Activated naive CD4-positive, alpha-beta T cell treated with anti-CD3 and anti-CD28 coated beads for 36 hours (primary cell): ENCODE results near the gene UPF2. TPM values are rescaled to one million over a fixed set of nuclear protein-coding genes. Genes with fewer than 3 reads are reported as not detected.

Experiments
- CTCF ChIA-PET: fragments of 350-600 bp; sonication (Branson Sonifier 250); formaldehyde crosslinking; loops from one replicate; lab custom pipeline; 2021; ENCODE audit warnings: antibody characterized with exemption; lab: Charles Lee
- DNase-seq: peaks from one replicate; pipeline ENCODE4 v3.0.0-alpha.2; 2020
- H3K27ac Mint-ChIP-seq: one replicate; pipeline ENCODE4 v1.8.0; 2021; ENCODE audit warnings: mild to moderate bottlenecking, mixed read lengths
- H3K27me3 Mint-ChIP-seq: one replicate; pipeline ENCODE4 v1.8.0; 2021; ENCODE audit warnings: low read depth, mixed read lengths
- H3K36me3 Mint-ChIP-seq: one replicate; pipeline ENCODE4 v1.8.0; 2021; ENCODE audit warnings: low read depth, mixed read lengths
- H3K4me1 Mint-ChIP-seq: one replicate; pipeline ENCODE4 v1.8.0; 2021; ENCODE audit warnings: low read depth, mixed read lengths
- H3K4me3 Mint-ChIP-seq: one replicate; pipeline ENCODE4 v1.8.0; 2021; ENCODE audit warnings: mild to moderate bottlenecking, moderate library complexity, mixed read lengths
- H3K9me3 Mint-ChIP-seq: one replicate; pipeline ENCODE4 v1.8.0; 2021; ENCODE audit warnings: mixed read lengths
- intact Hi-C: fragments of 100-400 bp; cut with micrococcal nuclease; formaldehyde crosslinking; loops from one replicate; pipeline ENCODE4 v1.15.1; 2023
- total RNA-seq, 2 experiments: library from RNA; stranded (reverse); gene quantifications; one replicate each; pipeline ENCODE4 v1.2.3, GENCODE V29; 2021

The UPF2 gene
- total RNA-seq, 2 experiments from 2014 or later: 27.5 to 29.5 TPM

DNA sequence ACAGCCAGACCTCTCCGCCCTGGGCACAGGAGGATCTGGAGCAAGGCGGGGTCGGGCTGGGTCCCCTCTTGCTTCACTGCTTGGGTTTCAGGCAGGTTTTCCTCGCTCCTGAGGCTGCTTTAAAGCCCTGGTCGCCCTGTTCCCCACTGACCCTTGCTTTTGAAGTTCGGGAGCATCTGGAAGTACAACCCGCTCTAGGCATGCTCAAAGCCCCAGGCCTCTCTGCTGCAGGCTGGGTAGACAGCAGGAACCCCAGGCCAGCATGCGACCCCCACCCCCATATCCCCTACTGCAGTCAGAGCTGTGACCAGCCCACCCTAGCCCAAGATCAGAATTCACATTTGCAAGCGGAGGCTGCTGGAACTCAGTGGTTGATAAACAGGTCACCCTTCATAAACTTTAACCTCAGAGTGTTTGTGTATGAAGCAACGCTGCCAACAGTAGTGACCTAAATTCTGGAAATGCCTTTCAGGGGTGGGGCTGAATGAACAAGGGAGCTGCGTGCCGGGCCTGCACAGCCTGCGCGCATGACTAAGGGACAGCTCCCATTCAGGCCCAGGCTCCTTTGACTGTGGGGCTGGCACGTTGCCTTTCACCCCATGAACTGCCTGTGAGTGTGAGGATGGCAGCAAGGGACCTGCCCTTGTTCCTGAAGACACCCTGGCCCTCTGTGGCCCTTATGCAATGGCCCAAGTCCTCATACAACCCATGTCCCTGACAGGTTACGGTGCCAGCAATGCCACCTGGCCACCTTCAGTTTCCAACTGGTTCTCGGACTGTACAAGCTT lies 166.9 kb downstream of the UPF2 start:
- H3K36me3 Mint-ChIP-seq: no peaks in the 10 kb centered on the region
- peaks cover 15% of the 10 kb centered on the region for H3K4me1 Mint-ChIP-seq
- intact Hi-C loops: no loop called here
- no peaks in the 10 kb centered on the region for H3K9me3 Mint-ChIP-seq
- no peaks in the 10 kb centered on the region for H3K27me3 Mint-ChIP-seq
- no peak for DNase-seq
- H3K27ac Mint-ChIP-seq: no peak overlapping the region
- CTCF ChIA-PET: no interaction called here
- no peak overlapping the region for H3K4me3 Mint-ChIP-seq

DNA sequence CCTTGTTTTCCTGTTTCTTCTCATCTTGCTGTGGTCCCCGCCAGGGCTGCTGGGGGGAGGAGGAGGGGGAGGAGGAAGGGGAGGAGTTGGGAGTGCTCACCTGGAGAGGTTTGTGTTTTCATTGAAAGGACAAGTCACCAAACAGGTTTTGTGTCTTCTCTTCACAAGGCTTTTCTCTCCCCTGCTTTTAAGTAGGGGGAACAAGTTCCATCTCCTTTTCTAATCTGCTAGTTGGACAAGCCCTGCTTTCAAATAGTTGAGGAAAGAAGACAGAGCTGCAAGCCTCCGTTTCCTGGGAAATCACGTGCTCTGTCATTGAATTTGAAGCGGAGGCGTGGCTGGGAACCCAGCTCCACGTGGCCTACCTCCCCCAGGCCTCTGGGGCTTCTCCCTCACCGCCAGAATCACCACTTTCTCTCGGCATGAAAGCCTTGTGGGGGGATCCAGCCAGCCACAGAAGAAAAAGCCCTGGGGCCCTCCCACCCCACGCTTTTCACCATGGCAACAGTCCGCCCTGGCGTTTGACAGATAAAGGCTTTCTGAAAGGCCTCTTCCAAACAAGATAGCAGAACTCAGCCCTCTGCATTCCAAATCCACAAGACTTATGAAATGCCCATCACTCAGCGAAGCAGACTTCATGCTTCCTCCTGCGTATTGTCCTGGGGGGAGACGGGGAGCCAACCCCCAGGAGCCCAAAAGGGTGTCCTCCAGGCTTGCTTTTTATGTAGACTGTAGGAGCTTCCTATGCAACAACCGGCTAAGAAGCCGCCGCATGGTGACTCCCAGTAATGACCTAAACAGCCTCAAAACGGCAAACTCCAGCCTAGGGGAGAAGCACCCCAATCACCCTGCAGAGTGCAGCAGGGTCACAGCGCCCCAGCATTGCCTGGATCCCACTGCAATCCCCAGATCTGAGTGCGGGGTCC lies 167.8 kb downstream of the UPF2 start:
- no peak overlapping the region for H3K4me3 Mint-ChIP-seq
- intact Hi-C loops: no loop called here
- no peak overlapping the region for H3K27ac Mint-ChIP-seq
- no peaks in the 10 kb centered on the region for H3K9me3 Mint-ChIP-seq
- H3K4me1 Mint-ChIP-seq: peaks cover 15% of the 10 kb centered on the region
- CTCF ChIA-PET: no interaction called here
- peak; percentile 62 for DNase-seq
- no peaks in the 10 kb centered on the region for H3K27me3 Mint-ChIP-seq
- no peaks in the 10 kb centered on the region for H3K36me3 Mint-ChIP-seq

DNA sequence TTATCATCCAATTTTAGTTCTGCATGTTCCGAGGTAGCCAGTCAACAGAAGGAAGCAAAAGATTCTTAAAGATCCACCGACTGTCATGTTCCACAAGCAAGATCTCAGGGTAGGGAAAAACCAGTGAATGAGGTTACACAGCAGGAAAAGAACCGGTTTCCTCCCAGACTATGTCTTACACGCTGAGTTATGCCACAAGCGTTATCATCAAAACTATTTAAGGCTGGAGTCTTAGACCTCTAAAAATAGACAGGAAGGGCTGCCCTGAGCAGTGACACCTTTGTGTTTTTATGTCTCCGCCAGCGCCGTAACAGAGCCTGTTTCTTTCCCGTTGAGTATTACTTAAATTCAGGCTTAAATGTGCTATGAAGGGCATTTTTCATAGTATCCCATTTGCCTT lies 171.1 kb downstream of the UPF2 start:
- no peak for DNase-seq
- CTCF ChIA-PET: interaction anchor here (0.9 kb wide), 1 partner anchor 18 kb away, joined by 3 read pairs; no protein-coding TSS in a partner anchor
- Mint-ChIP-seq H3K9me3 (no peaks in the 10 kb centered on the region), H3K4me1 (peaks cover 15% of the 10 kb centered on the region), H3K27me3 (no peaks in the 10 kb centered on the region), H3K4me3 (no peak overlapping the region), H3K27ac (no peak overlapping the region), H3K36me3 (no peaks in the 10 kb centered on the region)
- intact Hi-C loops: loop anchor here (1.0 kb wide), 1 partner anchor 8 kb away; no protein-coding TSS in a partner anchor

DNA sequence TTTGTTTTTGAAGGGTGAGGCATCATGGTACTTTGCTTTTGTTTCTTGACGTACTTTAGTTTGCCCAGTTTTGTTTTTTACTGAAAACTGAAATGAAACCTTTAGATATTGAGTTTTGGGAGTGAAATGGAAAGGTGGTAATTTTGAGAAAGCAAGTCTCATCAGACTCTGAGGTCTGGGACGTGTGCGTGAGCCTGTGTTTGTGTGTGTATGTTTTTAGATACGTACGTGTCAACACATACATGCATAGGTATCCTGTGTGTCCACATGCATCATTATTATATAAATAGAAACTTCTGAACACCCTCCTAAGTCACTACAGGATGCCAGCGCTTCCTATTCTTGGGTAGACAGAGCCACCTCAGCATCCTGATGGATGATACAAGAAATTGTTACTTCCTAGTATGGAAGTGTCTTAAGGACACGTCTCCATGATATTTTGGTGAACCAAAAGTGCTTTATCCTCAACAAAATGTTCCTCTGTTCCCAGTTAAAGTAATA lies 171.7 kb downstream of the UPF2 start:
- Mint-ChIP-seq H3K36me3 (no peaks in the 10 kb centered on the region), H3K4me1 (peaks cover 15% of the 10 kb centered on the region), H3K9me3 (no peaks in the 10 kb centered on the region), H3K27me3 (no peaks in the 10 kb centered on the region), H3K27ac (no peak overlapping the region), H3K4me3 (no peak overlapping the region)
- no peak for DNase-seq
- CTCF ChIA-PET: interaction anchor here (1.0 kb wide), 1 partner anchor 88 kb away, joined by 4 read pairs; no protein-coding TSS in a partner anchor
- intact Hi-C loops: loop anchor here (1.0 kb wide), 1 partner anchor 8 kb away; no protein-coding TSS in a partner anchor

DNA sequence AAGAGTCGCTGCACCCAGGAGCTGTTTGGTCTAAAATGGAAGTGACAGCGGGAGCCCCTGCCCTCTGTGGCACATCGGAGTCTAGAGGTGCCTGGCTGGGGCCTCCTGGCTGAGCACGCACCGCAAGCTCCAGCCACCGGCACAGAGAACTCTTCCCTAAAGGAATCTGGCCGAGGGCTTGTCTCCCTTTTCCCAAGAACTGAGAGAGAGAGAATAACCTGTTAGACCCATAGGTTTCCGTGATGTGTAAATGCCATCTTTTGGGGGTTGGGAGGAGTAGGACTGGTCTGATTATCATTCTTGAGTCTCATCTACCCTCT lies 172.2 kb downstream of the UPF2 start:
- no peak for DNase-seq
- H3K9me3 Mint-ChIP-seq: no peaks in the 10 kb centered on the region
- H3K27me3 Mint-ChIP-seq: no peaks in the 10 kb centered on the region
- H3K36me3 Mint-ChIP-seq: no peaks in the 10 kb centered on the region
- no peak overlapping the region for H3K4me3 Mint-ChIP-seq
- CTCF ChIA-PET: interaction anchor here (1.0 kb wide), 1 partner anchor 88 kb away, joined by 4 read pairs; no protein-coding TSS in a partner anchor
- peaks cover 15% of the 10 kb centered on the region for H3K4me1 Mint-ChIP-seq
- intact Hi-C loops: no loop called here
- no peak overlapping the region for H3K27ac Mint-ChIP-seq

Other genes starting within 250 kb of the UPF2 start
- under 1 TPM; 0.57 to 0.83 TPM for gene PROSER2, start 219.5 kb downstream of the UPF2 start, total RNA-seq
- 10 to 100 TPM; 17.0 to 20.1 TPM for gene DHTKD1, start 26.1 kb upstream of the UPF2 start, total RNA-seq
- 10 to 100 TPM; 18.2 to 20.0 TPM for gene SEC61A2, start 86.9 kb upstream of the UPF2 start, total RNA-seq
- gene NUDT5, start 153.1 kb upstream of the UPF2 start, total RNA-seq: 100 to 1,000 TPM in 1 of 2 experiments, 10 to 100 TPM in 1; 97.1 to 100 TPM
- gene CDC123, start 153.4 kb upstream of the UPF2 start, total RNA-seq: 100 to 1,000 TPM; 108 to 117 TPM